Thymus (tissue), 11 donors: Measurements from ENCODE around the gene SH3BP5. TPM values are rescaled to one million over a fixed set of nuclear protein-coding genes. Genes with fewer than 3 reads are reported as not detected.
A peak's percentile ranks its signal among the peaks of the same experiment; 100 is the strongest.

ENCODE experiments used
- DNase-seq, 9 donors: peaks; one replicate each; pipeline ENCODE4 v3.0.0-alpha.2; 2013; ENCODE audit warnings: low spot score in 9 of 9, low read depth in 6 of 9, missing footprints in 1 of 9
- H3K27ac ChIP-seq, 2 donors: one replicate each; pipeline ENCODE4 v1.5.1; 2013; ENCODE audit warnings: control low read depth in 1 of 2, low read depth in 1 of 2, low read length in 1 of 2, mild to moderate bottlenecking in 1 of 2, moderate library complexity in 1 of 2
- H3K27me3 ChIP-seq, 2 donors: one replicate each; pipeline ENCODE4 v1.5.1; 2013; ENCODE audit warnings: low read length in 1 of 2; ENCODE audit not compliant: control insufficient read depth in 2 of 2, insufficient read depth in 1 of 2
- H3K36me3 ChIP-seq, 2 donors: one replicate each; pipeline ENCODE4 v1.5.1; 2013; ENCODE audit warnings: low read length in 1 of 2, mild to moderate bottlenecking in 1 of 2, moderate library complexity in 1 of 2; ENCODE audit not compliant: control insufficient read depth in 2 of 2, insufficient read depth in 2 of 2
- H3K4me1 ChIP-seq, 2 donors: one replicate each; pipeline ENCODE4 v1.5.1; 2013; ENCODE audit warnings: low read length in 2 of 2; ENCODE audit not compliant: control insufficient read depth in 2 of 2, insufficient read depth in 2 of 2
- H3K4me3 ChIP-seq, 2 donors: one replicate each; pipeline ENCODE4 v1.5.1; 2013; ENCODE audit warnings: low read length in 2 of 2, control low read depth in 1 of 2, mild to moderate bottlenecking in 1 of 2
- H3K9me3 ChIP-seq, 2 donors: one replicate each; pipeline ENCODE4 v1.5.1; 2013; ENCODE audit warnings: low read length in 1 of 2, mild to moderate bottlenecking in 1 of 2; ENCODE audit not compliant: control insufficient read depth in 2 of 2, insufficient read depth in 1 of 2
- WGBS: extraction: QIAGEN DNeasy Blood & Tissue Kit; methylation state at CpG from one replicate; pipeline ENCODE4 v1.1.7; 2013; 5-methylcytosine and 5-hydroxymethylcytosine counted together
- polyA plus RNA-seq: library from polyadenylated mRNA; stranded (reverse); fragments of 200-250 nt; gene quantifications from one replicate; pipeline ENCODE4 v1.2.3, GENCODE V29; 2013
- total RNA-seq: library from RNA; stranded (reverse); fragments of 120-200 nt; gene quantifications from one replicate; pipeline ENCODE4 v1.2.4, GENCODE V29; 2013
- donor health status: healthy.

SH3BP5 gene
- total and polyA plus RNA-seq, 2 donors = 29.1 to 64.3 TPM

- Histone ChIP-seq H3K27ac (no peak overlapping the region), H3K27me3 (peaks cover 0 to 10% of the 10 kb centered on the region in 2 donors), H3K36me3 (peaks cover 0 to 21% of the 10 kb centered on the region in 2 donors), H3K4me1 (peaks cover 25 to 72% of the 10 kb centered on the region in 2 donors), H3K9me3 (no peaks in the 10 kb centered on the region), H3K4me3 (no peak overlapping the region)
- WGBS = 92% methylated on average over 4 of the region's 4 CpGs
- no peak for DNase-seq
These were observed 61.4 kb downstream of the SH3BP5 start for GRCh38 chr3:15271030-15271429.

GRCh38 chr3:15269091-15269989, 63.0 kb downstream of the SH3BP5 start:
- Histone ChIP-seq H3K36me3 (peaks cover 0 to 23% of the 10 kb centered on the region in 2 donors), H3K27ac (peak overlapping the region; percentile 39 to 56), H3K27me3 (peaks cover 0 to 10% of the 10 kb centered on the region in 2 donors), H3K4me3 (no peak overlapping the region), H3K9me3 (no peaks in the 10 kb centered on the region), H3K4me1 (peaks cover 25 to 69% of the 10 kb centered on the region in 2 donors)
- DNase-seq = peak in 6 of 9 donors; percentile 42 to 88 (median 76)
- 41% methylated on average over 29 of the region's 29 CpGs for WGBS

- DNase-seq = peak; percentile 59 to 92 (median 78)
- H3K4me1 ChIP-seq = peaks cover 25 to 62% of the 10 kb centered on the region in 2 donors
- H3K27me3 ChIP-seq = peaks cover 0 to 10% of the 10 kb centered on the region in 2 donors
- no peaks in the 10 kb centered on the region for H3K9me3 ChIP-seq
- peaks cover 0 to 23% of the 10 kb centered on the region in 2 donors for H3K36me3 ChIP-seq
- no peak overlapping the region for H3K4me3 ChIP-seq
- H3K27ac ChIP-seq = peak overlapping the region in 1 of 2 donors; percentile 56
- 44% methylated on average over 15 of the region's 15 CpGs for WGBS
These were observed 64.3 kb downstream of the SH3BP5 start for GRCh38 chr3:15268033-15268631.

- no peak for DNase-seq
- WGBS = 98% methylated on average over 3 of the region's 3 CpGs
- H3K9me3 ChIP-seq = no peaks in the 10 kb centered on the region
- H3K4me3 ChIP-seq = no peak overlapping the region
- H3K4me1 ChIP-seq = peaks cover 25 to 56% of the 10 kb centered on the region in 2 donors
- no peak overlapping the region for H3K27ac ChIP-seq
- H3K36me3 ChIP-seq = peaks cover 0 to 23% of the 10 kb centered on the region in 2 donors
- peaks cover 0 to 10% of the 10 kb centered on the region in 2 donors for H3K27me3 ChIP-seq
These were observed 64.9 kb downstream of the SH3BP5 start for GRCh38 chr3:15267502-15267901.

GRCh38 chr3:15266510-15267376, 65.6 kb downstream of the SH3BP5 start:
- no peak overlapping the region for H3K4me3 ChIP-seq

GRCh38 chr3:15265655-15266509, 66.5 kb downstream of the SH3BP5 start:
- H3K4me3 ChIP-seq = no peak overlapping the region
- peaks cover 0 to 10% of the 10 kb centered on the region in 2 donors for H3K27me3 ChIP-seq
- peaks cover 0 to 32% of the 10 kb centered on the region in 2 donors for H3K36me3 ChIP-seq
- H3K27ac ChIP-seq = no peak overlapping the region
- H3K9me3 ChIP-seq = no peaks in the 10 kb centered on the region
- no peak for DNase-seq
- peaks cover 18 to 41% of the 10 kb centered on the region in 2 donors for H3K4me1 ChIP-seq
- WGBS = 97% methylated on average over 19 of the region's 19 CpGs

More at GRCh38 chr3:15266510-15267376, 65.6 kb downstream of the SH3BP5 start:
- Histone ChIP-seq H3K27ac (no peak overlapping the region), H3K36me3 (peaks cover 0 to 24% of the 10 kb centered on the region in 2 donors), H3K4me1 (peaks cover 20 to 50% of the 10 kb centered on the region in 2 donors), H3K9me3 (no peaks in the 10 kb centered on the region), H3K27me3 (peaks cover 0 to 10% of the 10 kb centered on the region in 2 donors)
- no peak for DNase-seq
- WGBS = 92% methylated on average over 13 of the region's 13 CpGs

GRCh38 chr3:15264486-15264885, 67.9 kb downstream of the SH3BP5 start:
- Histone ChIP-seq H3K4me3 (no peak overlapping the region), H3K36me3 (peaks cover 7 to 45% of the 10 kb centered on the region in 2 donors), H3K27ac (no peak overlapping the region), H3K4me1 (peaks cover 11 to 29% of the 10 kb centered on the region in 2 donors), H3K9me3 (no peaks in the 10 kb centered on the region), H3K27me3 (peaks cover 0 to 6% of the 10 kb centered on the region in 2 donors)
- 96% methylated on average over 2 of the region's 2 CpGs for WGBS
- DNase-seq = no peak

- H3K27ac ChIP-seq = no peak overlapping the region
These were observed 68.5 kb downstream of the SH3BP5 start for GRCh38 chr3:15263926-15264325.

More at GRCh38 chr3:15263926-15264325, 68.5 kb downstream of the SH3BP5 start:
- H3K9me3 ChIP-seq = no peaks in the 10 kb centered on the region
- peaks cover 13 to 45% of the 10 kb centered on the region in 2 donors for H3K36me3 ChIP-seq
- peaks cover 0 to under 1% of the 10 kb centered on the region in 2 donors for H3K27me3 ChIP-seq
- H3K4me3 ChIP-seq = no peak overlapping the region
- peaks cover 7 to 23% of the 10 kb centered on the region in 2 donors for H3K4me1 ChIP-seq
- no peak for DNase-seq
- 96% methylated on average over 2 of the region's 2 CpGs for WGBS
